ENCODE measurements around the gene MPP2.
"Not testable (repeated sequence)": the region's sequence is repeated elsewhere in the genome, so short reads cannot be mapped to it uniquely, and the experiment has no call there.

Gene MPP2

DNA sequence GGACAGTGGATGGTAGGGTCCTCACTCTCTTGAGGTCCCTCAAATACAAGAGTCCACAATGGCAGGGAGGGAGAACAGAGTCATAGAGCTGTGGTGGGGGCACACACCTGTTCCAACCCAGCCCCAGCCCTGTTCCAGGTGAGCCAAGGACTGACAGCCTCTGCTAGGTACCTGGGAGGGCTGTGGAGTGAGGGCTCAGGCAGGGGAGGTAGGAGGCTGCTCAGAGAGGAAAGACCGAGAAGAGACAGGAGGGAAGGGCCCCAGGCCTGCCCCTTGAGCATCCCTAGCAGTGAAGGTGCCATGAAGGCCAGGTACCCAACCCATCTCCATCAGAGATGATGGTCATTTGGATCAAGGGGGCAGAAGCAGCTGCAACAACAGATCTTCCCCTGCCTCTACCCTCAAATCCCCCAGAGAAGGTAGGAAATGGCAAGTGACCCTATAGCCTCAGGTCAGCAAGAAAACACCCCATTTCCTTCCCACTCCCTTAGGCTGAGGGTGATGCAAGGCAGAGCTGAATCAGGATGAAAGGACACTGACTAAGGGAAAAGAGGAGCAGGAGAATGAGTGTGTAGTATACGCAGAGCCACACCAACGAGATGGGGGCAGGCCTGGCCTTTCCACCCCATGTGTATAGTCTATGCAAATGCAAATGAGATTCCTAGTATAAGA, 31.7 kb downstream of the MPP2 start:
- no peak for DNase-seq (ENCODE audit: low read depth in 2 of 2)

GRCh38 chr17:43874293-43874692, 33.0 kb downstream of the MPP2 start:
- DNase-seq (ENCODE audit: low read depth in 2 of 2), result no peak

DNA sequence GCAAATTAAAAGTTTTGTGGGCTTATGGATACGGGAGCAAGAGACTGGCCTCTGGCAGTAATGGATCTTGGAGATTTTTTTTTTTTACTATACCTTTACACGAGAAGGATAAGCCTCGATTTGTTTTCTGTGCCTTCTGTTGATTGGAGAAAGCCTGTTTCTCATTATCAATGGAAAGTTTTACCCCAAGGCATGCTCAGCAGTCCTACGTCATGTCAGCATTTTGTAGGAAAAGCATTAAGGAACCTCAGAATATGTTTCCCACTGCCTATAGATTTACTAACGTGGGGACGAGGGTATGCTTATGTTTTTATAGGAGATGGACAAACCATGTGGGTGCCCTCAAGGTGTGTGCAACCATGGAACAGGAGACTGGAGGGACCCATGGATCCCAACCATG, 33.5 kb downstream of the MPP2 start:
- no peak for DNase-seq (ENCODE audit: low read depth in 2 of 2)

GRCh38 chr17:43873091-43873490, 34.2 kb downstream of the MPP2 start:
- no peak for DNase-seq (ENCODE audit: low read depth in 2 of 2)

DNA sequence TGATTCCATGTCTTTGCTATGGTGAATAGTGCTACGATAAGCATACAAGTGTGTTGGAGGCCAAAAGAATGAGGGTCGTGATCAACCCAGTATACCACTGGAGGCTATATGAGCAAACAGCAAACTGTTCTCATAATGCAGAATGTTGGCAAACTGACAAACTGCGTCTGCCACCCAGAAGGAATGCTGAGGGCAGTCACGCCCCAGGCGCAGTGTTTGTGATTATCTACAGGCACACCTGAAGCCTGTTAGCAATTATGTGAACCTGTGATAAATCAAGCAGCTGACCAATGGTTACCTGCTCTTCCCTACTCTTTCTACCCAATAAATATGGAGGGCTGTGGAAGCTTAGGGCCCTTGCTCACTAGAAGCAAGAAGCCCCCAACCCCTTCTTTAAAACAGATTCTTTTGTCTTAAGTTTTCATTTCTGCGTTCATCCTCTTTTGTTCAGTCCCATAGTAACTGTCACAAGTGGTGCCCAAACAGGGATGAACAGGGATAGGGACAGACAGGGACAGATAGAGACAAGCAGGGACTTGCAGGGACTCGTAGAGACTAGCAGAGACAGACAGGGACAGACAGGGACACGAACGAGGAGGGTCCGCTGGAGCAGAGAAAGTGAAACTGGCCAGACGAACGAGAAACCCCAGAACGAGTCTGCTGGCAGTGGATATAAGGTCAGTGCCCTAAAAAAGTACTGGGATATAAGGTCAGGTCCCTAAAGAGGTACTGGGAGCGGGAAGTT, 35.2 kb downstream of the MPP2 start:
- DNase-seq (ENCODE audit: low read depth in 2 of 2), result no peak

DNA sequence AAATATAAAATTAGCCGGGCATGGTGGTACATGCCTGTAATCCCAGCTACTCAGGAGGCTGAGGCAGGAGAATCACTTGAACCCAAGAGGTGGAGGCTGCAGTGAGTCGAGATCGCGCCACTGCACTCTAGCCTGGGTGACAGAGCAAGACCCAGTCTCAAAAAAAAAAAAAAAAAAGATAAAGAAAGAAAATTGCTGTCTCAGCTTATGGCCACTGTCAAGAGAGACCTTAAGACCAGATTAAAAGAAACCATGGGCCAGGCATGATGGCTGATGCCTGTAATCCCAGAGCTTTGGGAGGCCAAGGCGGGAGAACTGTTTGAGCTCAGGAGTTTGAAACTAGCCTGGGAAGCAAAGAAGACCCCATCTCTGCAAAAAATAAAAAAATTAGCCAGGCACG, 38.3 kb downstream of the MPP2 start:
- DNase-seq (ENCODE audit: low read depth in 2 of 2), result not testable (repeated sequence)

GRCh38 chr17:43868226-43868994, 38.9 kb downstream of the MPP2 start:
- DNase-seq (ENCODE audit: low read depth in 2 of 2), result no peak

GRCh38 chr17:43864161-43864984, 43.0 kb downstream of the MPP2 start:
- no peak for DNase-seq (ENCODE audit: low read depth in 2 of 2)

- no peak for DNase-seq (ENCODE audit: low read depth in 2 of 2)
Observed at GRCh38 chr17:43861960-43862359, 45.4 kb downstream of the MPP2 start.

DNA sequence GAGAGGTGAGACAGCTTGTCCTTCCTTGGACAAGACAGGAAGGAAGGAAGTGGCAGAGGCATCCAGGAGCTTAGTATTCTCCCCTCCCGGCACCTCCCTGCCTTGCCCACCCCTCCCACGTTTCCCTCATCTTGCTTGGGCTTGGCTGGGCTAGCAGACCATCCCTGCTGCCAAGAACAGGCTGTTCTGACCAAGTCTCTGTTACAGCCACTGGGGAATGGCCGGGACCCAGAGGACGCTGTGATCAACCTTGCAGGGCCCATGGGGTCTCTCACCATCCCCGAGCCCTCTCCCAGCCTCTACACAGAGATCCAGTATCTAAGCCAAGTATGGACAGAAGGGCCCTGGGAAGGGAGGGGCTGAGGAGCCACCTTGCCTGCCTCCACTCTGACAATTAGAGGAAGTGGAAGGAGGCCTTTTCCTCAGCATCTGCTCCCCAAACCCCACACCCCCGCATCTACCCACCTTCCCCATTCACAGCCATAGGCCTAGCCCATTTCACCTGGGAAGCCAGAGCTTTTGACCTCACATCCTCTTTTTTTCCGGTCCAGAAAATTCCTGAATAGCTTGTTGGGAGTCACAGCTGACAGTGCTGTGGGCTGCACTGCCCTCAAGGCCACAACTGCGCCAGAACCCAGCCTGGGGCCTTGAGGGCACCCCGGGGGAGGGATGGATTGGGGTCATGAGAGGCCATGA, 46.3 kb downstream of the MPP2 start:
- no peak for DNase-seq (ENCODE audit: low read depth in 2 of 2)

GRCh38 chr17:43860077-43860725, 47.1 kb downstream of the MPP2 start:
- no peak for DNase-seq (ENCODE audit: low read depth in 2 of 2)

GRCh38 chr17:43857957-43858600, 49.3 kb downstream of the MPP2 start:
- no peak for DNase-seq (ENCODE audit: low read depth in 2 of 2)

- no peak for DNase-seq (ENCODE audit: low read depth in 2 of 2)
Observed at GRCh38 chr17:43857141-43857540, 50.2 kb downstream of the MPP2 start.

DNA sequence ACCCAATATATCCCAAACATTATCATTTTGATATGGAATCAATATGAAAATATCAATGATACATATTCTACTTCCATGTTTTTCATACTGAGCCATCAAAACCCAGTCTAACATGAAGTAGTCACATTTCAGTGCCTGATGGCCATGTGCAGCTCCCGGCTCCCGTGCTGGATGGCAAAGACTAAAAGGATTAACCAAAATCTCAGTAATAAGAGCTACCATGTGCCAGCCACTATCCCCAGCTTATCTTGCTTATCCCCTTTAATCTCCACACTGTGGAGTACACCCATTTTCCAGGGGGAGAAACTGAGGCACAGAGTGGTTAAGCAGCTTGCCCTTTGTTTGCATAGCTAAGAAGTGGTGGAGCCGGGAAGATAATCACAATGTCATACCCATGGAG, 51.2 kb downstream of the MPP2 start:
- DNase-seq (ENCODE audit: low read depth in 2 of 2), result no peak

GRCh38 chr17:43855061-43855460, 52.3 kb downstream of the MPP2 start:
- DNase-seq (ENCODE audit: low read depth in 2 of 2), result no peak

DNA sequence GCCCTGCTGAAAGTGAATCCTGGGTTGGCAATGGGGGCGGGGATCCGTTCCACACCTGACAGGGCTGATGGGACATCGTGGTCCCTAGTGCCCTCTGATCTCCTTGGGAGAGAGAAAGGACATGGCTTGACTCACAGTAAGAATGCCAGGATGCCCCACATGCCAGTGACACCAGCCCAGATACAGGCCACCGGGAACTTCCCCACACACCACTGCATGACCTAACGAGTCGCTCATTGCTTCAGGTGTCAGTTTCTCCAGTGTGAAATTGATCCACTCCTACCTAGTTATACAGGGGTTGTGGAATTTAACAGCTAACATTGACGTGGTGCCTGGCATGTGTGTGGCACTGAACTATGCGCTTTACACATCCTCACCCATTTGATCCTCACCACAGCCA, 52.8 kb downstream of the MPP2 start:
- DNase-seq (ENCODE audit: low read depth in 2 of 2), result no peak

GRCh38 chr17:43853546-43853945, 53.8 kb downstream of the MPP2 start:
- DNase-seq (ENCODE audit: low read depth in 2 of 2), result no peak

- DNase-seq (ENCODE audit: low read depth in 2 of 2), result no peak
Observed at GRCh38 chr17:43852571-43852970, 54.8 kb downstream of the MPP2 start.

DNA sequence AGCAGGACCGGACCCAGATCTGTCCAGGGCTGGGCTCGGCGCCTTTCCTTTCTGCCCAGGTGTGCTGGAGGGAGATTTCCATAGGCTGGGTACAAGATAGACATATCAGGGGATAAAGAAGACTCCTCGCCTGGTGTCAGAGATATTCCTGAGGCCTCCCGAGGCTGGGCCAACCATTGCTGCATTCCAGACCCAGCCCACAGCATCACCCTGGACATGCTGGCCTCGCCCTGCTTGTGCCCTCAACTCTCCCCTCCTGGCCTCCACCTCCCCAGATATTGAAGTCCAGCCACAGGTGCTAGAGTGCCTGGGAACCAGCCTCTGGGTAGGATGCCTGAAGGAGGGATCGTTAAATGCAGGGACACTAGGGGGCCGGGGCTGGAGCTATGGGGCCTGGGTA, 58.2 kb downstream of the MPP2 start:
- no peak for DNase-seq (ENCODE audit: low read depth in 2 of 2)

DNA sequence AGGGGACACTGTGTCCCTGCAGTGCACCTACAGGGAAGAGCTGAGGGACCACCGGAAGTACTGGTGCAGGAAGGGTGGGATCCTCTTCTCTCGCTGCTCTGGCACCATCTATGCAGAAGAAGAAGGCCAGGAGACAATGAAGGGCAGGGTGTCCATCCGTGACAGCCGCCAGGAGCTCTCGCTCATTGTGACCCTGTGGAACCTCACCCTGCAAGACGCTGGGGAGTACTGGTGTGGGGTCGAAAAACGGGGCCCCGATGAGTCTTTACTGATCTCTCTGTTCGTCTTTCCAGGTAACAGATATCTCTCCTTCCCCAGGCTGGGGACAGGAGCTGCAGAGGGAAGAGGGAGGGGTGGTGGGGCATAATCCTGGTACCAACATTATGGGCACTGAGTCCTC, 58.7 kb downstream of the MPP2 start:
- DNase-seq (ENCODE audit: low read depth in 2 of 2), result no peak
